Esophagus squamous epithelium (tissue), 4 donors: ENCODE data around the gene PDHB.

Experiments
- POLR2A ChIP-seq, 4 donors: fragments of 450-650 bp; IDR thresholded peaks; one replicate each; pipeline ENCODE4 v1.6.1; 2017; ENCODE audit warnings: antibody characterized with exemption in 4 of 4, mild to moderate bottlenecking in 4 of 4, moderate library complexity in 3 of 4
- TF ChIP-seq, protein P1 (sequence below), 6 experiments: fragments of 450-650 bp in 4 of 6; fragments of 200-600 bp in 2 of 6; sonication (generic) in 2 of 6; IDR thresholded peaks; one replicate each; pipeline ENCODE4 v1.5.1; 2016 to 2019; ENCODE audit warnings: antibody characterized with exemption in 6 of 6, mild to moderate bottlenecking in 4 of 6, moderate library complexity in 4 of 6

- TF ChIP-seq, protein P1, sequence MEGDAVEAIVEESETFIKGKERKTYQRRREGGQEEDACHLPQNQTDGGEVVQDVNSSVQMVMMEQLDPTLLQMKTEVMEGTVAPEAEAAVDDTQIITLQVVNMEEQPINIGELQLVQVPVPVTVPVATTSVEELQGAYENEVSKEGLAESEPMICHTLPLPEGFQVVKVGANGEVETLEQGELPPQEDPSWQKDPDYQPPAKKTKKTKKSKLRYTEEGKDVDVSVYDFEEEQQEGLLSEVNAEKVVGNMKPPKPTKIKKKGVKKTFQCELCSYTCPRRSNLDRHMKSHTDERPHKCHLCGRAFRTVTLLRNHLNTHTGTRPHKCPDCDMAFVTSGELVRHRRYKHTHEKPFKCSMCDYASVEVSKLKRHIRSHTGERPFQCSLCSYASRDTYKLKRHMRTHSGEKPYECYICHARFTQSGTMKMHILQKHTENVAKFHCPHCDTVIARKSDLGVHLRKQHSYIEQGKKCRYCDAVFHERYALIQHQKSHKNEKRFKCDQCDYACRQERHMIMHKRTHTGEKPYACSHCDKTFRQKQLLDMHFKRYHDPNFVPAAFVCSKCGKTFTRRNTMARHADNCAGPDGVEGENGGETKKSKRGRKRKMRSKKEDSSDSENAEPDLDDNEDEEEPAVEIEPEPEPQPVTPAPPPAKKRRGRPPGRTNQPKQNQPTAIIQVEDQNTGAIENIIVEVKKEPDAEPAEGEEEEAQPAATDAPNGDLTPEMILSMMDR (IDR thresholded peaks at IDR 0.05) = no peak
- no peak for TF ChIP-seq POLR2A (IDR thresholded peaks at IDR 0.05)
Measured at GRCh38 chr3:58464866-58465265, 31.2 kb upstream of the PDHB start.
